ENCODE results near the gene NEIL1. TPM values are rescaled to one million over a fixed set of nuclear protein-coding genes. Genes with fewer than 3 reads are reported as not detected.

Gene NEIL1
- total RNA-seq, 1 donor from 2014 or later = 79.2 TPM

DNA sequence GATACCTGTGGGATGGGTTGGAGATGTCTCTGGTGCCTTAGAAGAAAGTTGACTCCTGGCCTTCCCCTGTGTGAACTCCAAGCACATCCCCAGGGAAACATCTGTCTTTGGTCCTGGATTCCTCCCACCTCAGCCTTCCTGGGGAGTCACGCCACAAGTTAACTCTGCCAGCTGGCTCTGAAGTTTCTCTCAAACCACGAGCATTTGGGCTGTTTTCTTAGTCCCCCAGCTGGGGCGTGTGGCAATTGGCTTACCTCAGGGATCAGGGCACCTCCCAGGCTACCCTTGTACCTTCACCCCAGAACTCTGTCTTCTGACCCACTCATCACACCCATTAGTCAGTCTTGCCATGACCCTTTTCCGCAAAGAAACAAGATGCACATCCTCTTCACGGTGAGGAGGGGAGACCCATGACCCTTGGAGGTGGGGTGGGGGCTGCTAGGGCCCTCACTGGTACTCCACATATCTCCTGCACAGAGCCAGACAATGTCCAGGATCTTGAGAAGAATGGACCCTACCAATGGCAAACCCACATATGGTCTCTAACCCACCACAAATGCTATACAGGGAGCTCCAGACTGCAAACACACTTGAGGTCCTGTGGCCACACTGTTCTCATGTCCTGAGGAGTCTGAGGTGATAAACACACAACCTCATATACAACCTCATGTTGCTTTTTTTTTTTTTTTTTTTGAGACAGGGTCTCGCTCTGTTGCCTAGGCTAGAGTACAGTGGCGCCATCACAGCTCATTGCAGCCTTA lies 3.9 kb downstream of the NEIL1 start:
- no peak for DNase-seq (ENCODE audit: low spot score, unreplicated experiment)
- Mint-ChIP-seq H3K4me3 (ENCODE audit: low read depth) (no peak overlapping the region), H3K9me3 (ENCODE audit: low read depth) (no peaks in the 10 kb centered on the region), H3K36me3 (ENCODE audit: insufficient read depth) (peaks cover 1% of the 10 kb centered on the region), H3K27ac (no peak overlapping the region), H3K27me3 (no peaks in the 10 kb centered on the region), H3K4me1 (ENCODE audit: low read depth) (peaks cover 4% of the 10 kb centered on the region)
- TF ChIP-seq, protein P1, sequence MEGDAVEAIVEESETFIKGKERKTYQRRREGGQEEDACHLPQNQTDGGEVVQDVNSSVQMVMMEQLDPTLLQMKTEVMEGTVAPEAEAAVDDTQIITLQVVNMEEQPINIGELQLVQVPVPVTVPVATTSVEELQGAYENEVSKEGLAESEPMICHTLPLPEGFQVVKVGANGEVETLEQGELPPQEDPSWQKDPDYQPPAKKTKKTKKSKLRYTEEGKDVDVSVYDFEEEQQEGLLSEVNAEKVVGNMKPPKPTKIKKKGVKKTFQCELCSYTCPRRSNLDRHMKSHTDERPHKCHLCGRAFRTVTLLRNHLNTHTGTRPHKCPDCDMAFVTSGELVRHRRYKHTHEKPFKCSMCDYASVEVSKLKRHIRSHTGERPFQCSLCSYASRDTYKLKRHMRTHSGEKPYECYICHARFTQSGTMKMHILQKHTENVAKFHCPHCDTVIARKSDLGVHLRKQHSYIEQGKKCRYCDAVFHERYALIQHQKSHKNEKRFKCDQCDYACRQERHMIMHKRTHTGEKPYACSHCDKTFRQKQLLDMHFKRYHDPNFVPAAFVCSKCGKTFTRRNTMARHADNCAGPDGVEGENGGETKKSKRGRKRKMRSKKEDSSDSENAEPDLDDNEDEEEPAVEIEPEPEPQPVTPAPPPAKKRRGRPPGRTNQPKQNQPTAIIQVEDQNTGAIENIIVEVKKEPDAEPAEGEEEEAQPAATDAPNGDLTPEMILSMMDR (IDR thresholded peaks at IDR 0.05; ENCODE audit: unreplicated experiment) = no peak

DNA sequence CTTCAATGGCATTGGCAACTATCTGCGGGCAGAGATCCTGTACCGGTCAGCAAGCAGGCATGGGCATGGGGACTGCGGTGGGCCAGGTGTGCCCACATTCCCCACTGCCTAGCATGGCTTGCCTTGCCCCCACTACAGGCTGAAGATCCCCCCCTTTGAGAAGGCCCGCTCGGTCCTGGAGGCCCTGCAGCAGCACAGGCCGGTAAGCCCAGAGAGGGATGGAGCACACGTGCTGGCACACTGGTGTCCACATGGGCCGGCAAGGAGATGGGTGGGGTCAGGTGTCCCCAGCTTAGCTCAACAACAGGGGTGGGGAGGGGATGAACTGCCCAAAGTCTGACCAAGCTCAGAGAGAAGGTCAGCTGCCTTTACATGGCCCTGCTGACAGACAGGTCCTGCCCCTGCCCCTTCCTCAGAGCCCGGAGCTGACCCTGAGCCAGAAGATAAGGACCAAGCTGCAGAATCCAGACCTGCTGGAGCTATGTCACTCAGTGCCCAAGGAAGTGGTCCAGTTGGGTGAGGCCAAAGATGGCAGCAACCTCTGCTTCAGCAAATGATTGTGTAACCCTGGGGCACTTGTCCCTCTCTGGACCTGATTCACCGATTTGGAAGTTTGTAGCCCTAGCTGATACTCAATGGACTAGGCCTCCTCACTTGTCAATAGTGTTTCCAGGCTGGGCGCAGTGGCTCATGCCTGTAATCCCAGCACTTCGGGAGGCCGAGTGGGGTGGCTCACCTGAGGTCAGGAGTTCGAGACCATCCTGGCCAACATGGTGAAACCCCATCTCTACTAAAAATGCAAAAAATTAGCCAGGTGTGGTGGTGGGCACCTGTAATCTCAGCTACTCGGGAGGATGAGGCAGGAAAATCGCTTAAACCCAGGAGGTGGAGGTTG lies 5.6 kb downstream of the NEIL1 start:
- Mint-ChIP-seq H3K9me3 (ENCODE audit: low read depth) (no peaks in the 10 kb centered on the region), H3K4me1 (ENCODE audit: low read depth) (peaks cover 4% of the 10 kb centered on the region), H3K27me3 (no peaks in the 10 kb centered on the region), H3K4me3 (ENCODE audit: low read depth) (no peak overlapping the region), H3K27ac (no peak overlapping the region), H3K36me3 (ENCODE audit: insufficient read depth) (peaks cover 1% of the 10 kb centered on the region)
- no peak for DNase-seq (ENCODE audit: low spot score, unreplicated experiment)
- TF ChIP-seq, protein P1 (IDR thresholded peaks at IDR 0.05; ENCODE audit: unreplicated experiment) = no peak

DNA sequence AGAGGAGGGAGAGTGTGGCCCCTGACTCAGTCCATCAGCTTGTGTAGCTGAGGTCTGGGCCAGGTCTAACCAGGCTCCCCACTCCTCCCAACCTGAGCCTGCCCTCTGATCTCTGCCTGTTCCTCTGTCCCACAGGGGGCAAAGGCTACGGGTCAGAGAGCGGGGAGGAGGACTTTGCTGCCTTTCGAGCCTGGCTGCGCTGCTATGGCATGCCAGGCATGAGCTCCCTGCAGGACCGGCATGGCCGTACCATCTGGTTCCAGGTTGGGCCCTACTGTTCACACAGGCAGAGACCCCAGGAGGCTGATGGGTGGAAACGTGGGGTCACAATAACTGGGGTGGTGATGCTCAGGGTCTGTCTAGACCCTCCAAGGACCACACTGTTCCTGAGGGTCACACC lies 6.8 kb downstream of the NEIL1 start:
- TF ChIP-seq, protein P1 (IDR thresholded peaks at IDR 0.05; ENCODE audit: unreplicated experiment) = no peak
- H3K4me1 Mint-ChIP-seq (ENCODE audit: low read depth) = peaks cover 2% of the 10 kb centered on the region
- no peak for DNase-seq (ENCODE audit: low spot score, unreplicated experiment)
- peaks cover 1% of the 10 kb centered on the region for H3K36me3 Mint-ChIP-seq (ENCODE audit: insufficient read depth)
- no peaks in the 10 kb centered on the region for H3K27me3 Mint-ChIP-seq
- H3K27ac Mint-ChIP-seq = no peak overlapping the region
- H3K9me3 Mint-ChIP-seq (ENCODE audit: low read depth) = no peaks in the 10 kb centered on the region
- no peak overlapping the region for H3K4me3 Mint-ChIP-seq (ENCODE audit: low read depth)

DNA sequence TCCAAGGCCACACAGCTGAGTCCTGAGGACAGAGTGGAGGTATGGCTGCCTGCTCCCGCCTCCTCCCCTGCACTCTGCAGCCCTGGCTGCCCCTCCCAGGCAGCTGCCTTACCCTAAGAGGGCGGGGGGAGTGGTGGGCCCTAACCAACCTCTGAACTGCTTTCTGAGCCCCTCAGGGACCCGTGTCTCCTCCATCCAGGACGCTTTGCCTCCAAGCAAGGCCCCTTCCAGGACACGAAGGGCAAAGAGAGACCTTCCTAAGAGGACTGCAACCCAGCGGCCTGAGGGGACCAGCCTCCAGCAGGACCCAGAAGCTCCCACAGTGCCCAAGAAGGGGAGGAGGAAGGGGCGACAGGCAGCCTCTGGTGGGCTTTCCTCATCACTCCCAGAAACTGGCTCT lies 7.6 kb downstream of the NEIL1 start:
- H3K9me3 Mint-ChIP-seq (ENCODE audit: low read depth) = no peaks in the 10 kb centered on the region
- H3K4me1 Mint-ChIP-seq (ENCODE audit: low read depth) = no peaks in the 10 kb centered on the region
- DNase-seq (ENCODE audit: low spot score, unreplicated experiment) = no peak
- H3K36me3 Mint-ChIP-seq (ENCODE audit: insufficient read depth) = peaks cover 1% of the 10 kb centered on the region
- no peak overlapping the region for H3K27ac Mint-ChIP-seq
- H3K4me3 Mint-ChIP-seq (ENCODE audit: low read depth) = no peak overlapping the region
- TF ChIP-seq, protein P1 (IDR thresholded peaks at IDR 0.05; ENCODE audit: unreplicated experiment) = no peak
- no peaks in the 10 kb centered on the region for H3K27me3 Mint-ChIP-seq

DNA sequence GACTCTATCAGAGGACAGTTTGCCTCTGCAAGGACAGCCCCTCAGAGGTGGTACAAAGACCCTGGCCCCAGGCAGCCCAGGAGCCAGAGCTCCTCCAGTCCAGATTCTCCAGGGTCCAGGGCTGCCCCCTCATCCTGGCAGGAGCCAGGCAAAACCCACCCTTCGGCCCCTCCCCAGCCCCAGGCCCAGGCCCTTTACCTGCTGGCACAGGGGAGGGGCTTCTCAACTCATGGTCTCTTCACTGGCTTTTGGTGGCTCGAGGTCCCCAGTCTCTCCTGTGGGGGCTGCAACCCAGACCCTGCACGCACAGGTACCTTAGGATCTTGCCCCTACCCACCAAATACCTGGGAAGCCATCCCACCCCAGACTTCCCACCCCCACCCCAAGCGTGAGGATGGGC lies 8.5 kb downstream of the NEIL1 start:
- H3K9me3 Mint-ChIP-seq (ENCODE audit: low read depth) = no peaks in the 10 kb centered on the region
- TF ChIP-seq, protein P1 (IDR thresholded peaks at IDR 0.05; ENCODE audit: unreplicated experiment) = no peak
- peaks cover 1% of the 10 kb centered on the region for H3K36me3 Mint-ChIP-seq (ENCODE audit: insufficient read depth)
- H3K27me3 Mint-ChIP-seq = no peaks in the 10 kb centered on the region
- no peak overlapping the region for H3K4me3 Mint-ChIP-seq (ENCODE audit: low read depth)
- no peaks in the 10 kb centered on the region for H3K4me1 Mint-ChIP-seq (ENCODE audit: low read depth)
- DNase-seq (ENCODE audit: low spot score, unreplicated experiment) = no peak
- no peak overlapping the region for H3K27ac Mint-ChIP-seq
